Neuronal stem cell (in vitro differentiated cells): ENCODE data around the gene PIP4K2C.
"Not testable (repeated sequence)": the region's sequence is repeated elsewhere in the genome, so short reads cannot be mapped to it uniquely, and the experiment has no call there.

Experiments
- DNase-seq: peaks from one replicate; pipeline ENCODE4 v3.0.0-alpha.2; 2013; ENCODE audit warnings: low spot score
- H2AFZ ChIP-seq: one replicate; pipeline ENCODE4 v1.6.1; 2013; ENCODE audit warnings: mild to moderate bottlenecking, low read length, inconsistent platforms
- H2AK5ac ChIP-seq: 2 replicates; pipeline ENCODE4 v1.6.1; 2013; ENCODE audit warnings: low read depth, mild to moderate bottlenecking, inconsistent platforms, low read length, moderate library complexity, mixed read lengths
- H2BK120ac ChIP-seq: 2 replicates; pipeline ENCODE4 v1.6.1; 2013; ENCODE audit warnings: low read depth, mild to moderate bottlenecking, inconsistent platforms, low read length, moderate library complexity, mixed read lengths
- H2BK12ac ChIP-seq: one replicate; pipeline ENCODE4 v1.6.1; 2013; ENCODE audit warnings: low read length, inconsistent platforms
- H2BK15ac ChIP-seq: 2 replicates; pipeline ENCODE4 v1.6.1; 2013; ENCODE audit warnings: mild to moderate bottlenecking, low read length, inconsistent platforms, mixed read lengths
- H2BK5ac ChIP-seq: one replicate; pipeline ENCODE4 v1.6.1; 2013; ENCODE audit warnings: inconsistent platforms, mild to moderate bottlenecking, low read length, moderate library complexity
- H3K14ac ChIP-seq: one replicate; pipeline ENCODE4 v1.6.1; 2013; ENCODE audit warnings: low read length, inconsistent platforms
- H3K18ac ChIP-seq: 2 replicates; pipeline ENCODE4 v1.6.1; 2013; ENCODE audit warnings: low read length, inconsistent platforms
- H3K23ac ChIP-seq: 2 replicates; pipeline ENCODE4 v1.6.1; 2013; ENCODE audit warnings: low read depth, mild to moderate bottlenecking, mixed read lengths, low read length, inconsistent platforms; ENCODE audit not compliant: poor library complexity
- H3K27ac ChIP-seq: replicated peaks from 3 replicates; pipeline ENCODE4 v1.5.1; 2013; ENCODE audit warnings: low read length, inconsistent platforms
- H3K27me3 ChIP-seq, 3 experiments: 2 replicates each; pipeline ENCODE4 v1.6.1; 2013; ENCODE audit warnings: low read length in 3 of 3, mild to moderate bottlenecking in 2 of 3, inconsistent platforms in 1 of 3, low read depth in 1 of 3, mixed read lengths in 1 of 3, moderate library complexity in 1 of 3; ENCODE audit not compliant: control insufficient read depth in 3 of 3, insufficient read depth in 3 of 3
- H3K36me3 ChIP-seq, 2 donors: replicated peaks in 1 of 2; 2 replicates each; pipeline ENCODE4 v1.6.1; 2013; ENCODE audit warnings: low read length in 2 of 2; ENCODE audit not compliant: control insufficient read depth in 2 of 2, insufficient read depth in 2 of 2
- H3K4ac ChIP-seq: 2 replicates; pipeline ENCODE4 v1.6.1; 2013; ENCODE audit warnings: inconsistent platforms, mild to moderate bottlenecking, low read length, moderate library complexity
- H3K4me1 ChIP-seq, 2 donors: 1 replicate in 1 of 2; 2 replicates in 1 of 2; pipeline ENCODE4 v1.6.1; 2013; ENCODE audit warnings: low read length in 2 of 2, low read depth in 1 of 2; ENCODE audit not compliant: control insufficient read depth in 2 of 2, insufficient read depth in 1 of 2
- H3K4me2 ChIP-seq: one replicate; pipeline ENCODE4 v1.6.1; 2013; ENCODE audit warnings: mild to moderate bottlenecking, low read length, inconsistent platforms; ENCODE audit not compliant: insufficient read depth, poor library complexity, severe bottlenecking
- H3K4me3 ChIP-seq, 2 donors: 2 replicates each; pipeline ENCODE4 v1.5.1; 2013; ENCODE audit warnings: low read length in 2 of 2, mild to moderate bottlenecking in 2 of 2, inconsistent platforms in 1 of 2, moderate library complexity in 1 of 2
- H3K79me1 ChIP-seq: one replicate; pipeline ENCODE4 v1.6.1; 2013; ENCODE audit warnings: low read depth, mild to moderate bottlenecking, inconsistent platforms, low read length, moderate library complexity
- H3K9ac ChIP-seq: one replicate; pipeline ENCODE4 v1.6.1; 2013; ENCODE audit warnings: mild to moderate bottlenecking, low read depth, low read length, inconsistent platforms; ENCODE audit not compliant: poor library complexity
- H3K9me3 ChIP-seq, 2 donors: replicated peaks in 1 of 2; 2 replicates each; pipeline versions ENCODE3 to v1.6.1; 2013; ENCODE audit warnings: low read length in 2 of 2, mild to moderate bottlenecking in 2 of 2, inconsistent platforms in 1 of 2, low read depth in 1 of 2, mixed read lengths in 1 of 2, moderate library complexity in 1 of 2; ENCODE audit not compliant: control insufficient read depth in 2 of 2, insufficient read depth in 1 of 2
- H4K8ac ChIP-seq: one replicate; pipeline ENCODE4 v1.6.1; 2013; ENCODE audit warnings: low read depth, mild to moderate bottlenecking, inconsistent platforms, low read length, moderate library complexity
- H4K91ac ChIP-seq: one replicate; pipeline ENCODE4 v1.6.1; 2013; ENCODE audit warnings: low read length, low read depth, mild to moderate bottlenecking, inconsistent platforms; ENCODE audit not compliant: poor library complexity
- whole genome bisulfite sequencing, 2 donors: extraction: QIAGEN DNeasy Blood & Tissue Kit; methylation state at CpG; one replicate each; pipeline ENCODE4 v1.1.7; 2013; ENCODE audit warnings: missing lambda C conversion rate in 2 of 2, mixed read lengths in 1 of 2; ENCODE audit not compliant: insufficient read length in 2 of 2, insufficient replicate concordance in 1 of 2; ENCODE audit errors: extremely low coverage in 2 of 2; 5-methylcytosine and 5-hydroxymethylcytosine counted together

The PIP4K2C gene

DNA sequence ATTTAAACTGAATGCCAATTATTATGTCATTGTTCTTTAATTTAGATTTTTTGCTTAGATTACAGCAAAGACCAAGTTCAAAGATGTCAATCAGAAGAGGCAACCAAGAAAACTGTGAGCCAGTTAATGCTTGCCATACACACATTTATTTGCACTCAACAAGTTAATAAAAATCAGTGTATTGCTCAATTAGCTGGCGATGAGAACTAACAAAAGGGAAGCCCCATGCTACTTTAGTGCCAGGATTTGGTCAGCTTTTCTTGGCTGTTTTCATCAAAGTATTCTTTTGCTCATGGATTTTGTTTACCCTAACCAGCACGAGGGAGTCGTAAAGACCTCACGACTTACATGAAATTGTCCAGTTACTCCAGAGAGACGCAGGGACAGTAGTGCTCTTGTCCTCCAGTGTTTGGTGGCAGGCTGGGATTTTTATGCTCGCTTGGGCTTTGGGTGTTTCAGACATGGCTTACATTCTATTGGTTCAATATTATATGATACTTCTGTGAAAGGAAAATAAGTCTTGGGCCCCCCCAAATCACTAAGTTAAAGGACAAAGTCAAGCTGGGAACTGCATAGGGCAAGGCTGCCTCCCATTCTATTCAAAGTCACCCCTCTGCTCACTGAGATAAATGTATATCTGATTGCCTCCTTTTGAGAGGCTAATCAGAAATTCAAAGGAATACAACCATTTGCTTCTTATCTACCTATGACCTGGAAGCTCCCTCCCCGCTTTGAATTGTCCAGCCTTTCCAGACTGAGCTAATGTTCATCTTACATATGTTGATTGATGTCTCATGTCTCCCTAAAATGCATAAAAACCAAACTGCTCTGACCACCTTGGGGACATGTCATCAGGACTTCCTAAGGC is 49.4 kb downstream of the PIP4K2C start:
- Histone ChIP-seq H3K4me1 (no peaks in the 10 kb centered on the region), H3K23ac (no peak overlapping the region), H2BK15ac (no peak overlapping the region), H3K27me3 (peaks cover 0 to 18% (median 0%) of the 10 kb centered on the region in 3 experiments), H3K9me3 (no peaks in the 10 kb centered on the region), H4K8ac (no peak overlapping the region), H2BK5ac (no peak overlapping the region), H3K36me3 (no peaks in the 10 kb centered on the region), H3K4me2 (no peak overlapping the region), H4K91ac (no peak overlapping the region), H2BK12ac (no peak overlapping the region), H3K14ac (no peak overlapping the region), H3K9ac (no peak overlapping the region), H2AK5ac (no peak overlapping the region), H3K4me3 (no peak overlapping the region), H2AFZ (no peak overlapping the region), H3K18ac (no peak overlapping the region), H2BK120ac (no peak overlapping the region), H3K4ac (no peak overlapping the region), H3K79me1 (no peaks in the 10 kb centered on the region), H3K27ac (no peak overlapping the region)
- WGBS, 2 donors = no CpG with 5 or more reads among the region's 7 CpGs
- no peak for DNase-seq

DNA sequence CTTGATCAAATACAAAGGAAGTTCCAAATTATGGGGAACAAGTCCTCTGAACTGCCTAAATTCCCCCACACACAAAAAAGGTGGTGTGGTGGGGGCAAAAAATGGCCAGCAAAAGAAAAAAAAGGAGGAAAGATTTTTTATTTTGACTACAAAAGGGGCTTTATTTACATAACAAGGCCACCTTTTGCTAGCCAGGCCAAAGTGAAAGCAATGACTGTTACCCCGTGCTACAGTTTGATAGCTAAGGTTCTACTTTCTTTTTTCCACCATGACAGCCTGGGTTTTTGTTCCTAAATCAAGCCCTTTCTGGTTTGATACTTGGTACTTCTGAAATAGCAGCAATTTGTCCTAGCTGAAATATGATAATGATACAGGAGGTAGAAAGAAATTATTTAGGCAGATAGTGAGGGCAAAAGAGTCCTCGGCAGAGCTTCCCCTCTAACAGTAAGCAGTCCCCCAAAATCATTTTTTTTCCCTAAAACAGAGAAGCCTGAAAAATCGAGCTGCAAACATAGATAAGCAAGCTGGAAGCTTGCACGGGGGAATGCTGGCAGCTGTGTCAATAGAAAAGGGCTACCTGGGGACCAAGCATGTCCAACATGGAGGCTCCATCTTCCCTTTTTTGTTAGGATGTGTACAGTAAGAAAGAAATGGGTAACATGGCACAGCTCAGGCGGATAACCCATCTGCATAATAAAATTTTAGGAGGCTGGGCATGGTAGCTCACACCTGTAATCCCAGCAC is 50.9 kb downstream of the PIP4K2C start:
- Histone ChIP-seq H3K4me1 (no peaks in the 10 kb centered on the region), H2BK15ac (no peak overlapping the region), H4K8ac (no peak overlapping the region), H3K14ac (no peak overlapping the region), H3K18ac (no peak overlapping the region), H3K4ac (no peak overlapping the region), H3K4me3 (no peak overlapping the region), H2BK5ac (no peak overlapping the region), H4K91ac (no peak overlapping the region), H3K79me1 (no peaks in the 10 kb centered on the region), H3K9me3 (no peaks in the 10 kb centered on the region), H3K23ac (no peak overlapping the region), H3K27ac (no peak overlapping the region), H3K4me2 (no peak overlapping the region), H2BK12ac (no peak overlapping the region), H2AFZ (no peak overlapping the region), H3K36me3 (no peaks in the 10 kb centered on the region), H2BK120ac (no peak overlapping the region), H3K9ac (no peak overlapping the region), H3K27me3 (peaks cover 0 to 18% (median 0%) of the 10 kb centered on the region in 3 experiments), H2AK5ac (no peak overlapping the region)
- no peak for DNase-seq
- WGBS, 2 donors = no CpG with 5 or more reads among the region's 5 CpGs

DNA sequence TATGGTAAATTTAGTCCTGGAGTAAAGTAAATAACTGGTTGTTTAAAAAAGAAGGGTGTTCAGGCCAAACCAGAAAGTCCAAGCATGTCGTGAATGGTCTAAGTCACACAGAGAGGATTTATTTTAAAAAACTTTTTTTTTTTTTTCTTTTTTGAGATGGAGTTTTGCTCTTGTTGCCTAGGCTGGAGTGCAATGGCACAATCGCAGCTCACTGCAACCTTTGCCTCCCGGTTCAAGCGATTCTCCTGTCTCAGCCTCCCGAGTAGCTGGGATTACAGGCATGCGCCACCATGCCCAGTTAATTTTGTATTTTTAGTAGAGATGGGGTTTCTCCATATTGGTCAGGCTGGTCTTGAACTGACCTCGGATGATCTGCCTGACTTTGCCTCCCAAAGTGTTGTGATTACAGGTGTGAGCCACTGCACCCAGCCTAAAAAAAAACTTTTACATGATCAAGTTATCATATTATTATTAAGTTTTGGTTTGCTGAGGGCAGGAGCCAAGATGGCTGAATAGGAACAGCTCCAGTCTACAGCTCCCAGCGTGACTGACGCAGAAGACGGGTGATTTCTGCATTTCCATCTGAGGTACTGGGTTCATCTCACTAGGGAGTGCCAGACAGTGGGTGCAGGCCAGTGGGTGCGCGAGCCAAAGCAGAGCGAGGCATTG is 55.1 kb downstream of the PIP4K2C start:
- not testable (repeated sequence) for H3K4me3 ChIP-seq, H3K9ac ChIP-seq, H3K27me3 ChIP-seq, H2BK120ac ChIP-seq, H3K18ac ChIP-seq, H2BK5ac ChIP-seq, H4K8ac ChIP-seq, H3K9me3 ChIP-seq, H3K14ac ChIP-seq, H3K4me1 ChIP-seq, H3K4me2 ChIP-seq, H3K23ac ChIP-seq, H2AFZ ChIP-seq, H2AK5ac ChIP-seq, H3K4ac ChIP-seq, H2BK12ac ChIP-seq, H3K79me1 ChIP-seq, H2BK15ac ChIP-seq, H4K91ac ChIP-seq, H3K36me3 ChIP-seq, H3K27ac ChIP-seq
- DNase-seq = peak; percentile 33
- no CpG with 5 or more reads among the region's 13 CpGs for WGBS, 2 donors

DNA sequence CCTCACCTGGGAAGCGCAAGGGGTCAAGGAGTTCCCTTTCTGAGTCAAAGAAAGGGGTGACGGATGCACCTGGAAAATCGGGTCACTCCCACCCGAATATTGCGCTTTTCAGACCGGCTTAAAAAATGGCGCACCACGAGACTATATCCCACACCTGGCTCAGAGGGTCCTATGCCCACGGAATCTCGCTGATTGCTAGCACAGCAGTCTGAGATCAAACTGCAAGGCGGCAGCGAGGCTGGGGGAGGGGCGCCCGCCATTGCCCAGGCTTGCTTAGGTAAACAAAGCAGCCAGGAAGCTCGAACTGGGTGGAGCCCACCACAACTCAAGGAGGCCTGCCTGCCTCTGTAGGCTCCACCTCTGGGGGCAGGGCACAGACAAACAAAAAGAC is 55.7 kb downstream of the PIP4K2C start:
- H3K27ac ChIP-seq, H3K18ac ChIP-seq, H3K36me3 ChIP-seq, H4K91ac ChIP-seq, H4K8ac ChIP-seq, H3K14ac ChIP-seq, H3K9me3 ChIP-seq, H3K4me1 ChIP-seq, H2BK120ac ChIP-seq, H2BK12ac ChIP-seq, H3K27me3 ChIP-seq, H2BK5ac ChIP-seq, DNase-seq, H3K4me3 ChIP-seq, H3K4ac ChIP-seq, H2AFZ ChIP-seq, H3K23ac ChIP-seq, H3K9ac ChIP-seq, H2BK15ac ChIP-seq, H2AK5ac ChIP-seq, H3K79me1 ChIP-seq, H3K4me2 ChIP-seq: not testable (repeated sequence)
- no CpG with 5 or more reads among the region's 15 CpGs for WGBS, 2 donors
